Measurements from ENCODE around the gene FHIT. TPM values are rescaled to one million over a fixed set of nuclear protein-coding genes. Genes with fewer than 3 reads are reported as not detected.

FHIT gene
- total RNA-seq, 2 experiments from 2014 or later: 86.0 to 90.6 TPM

GRCh38 chr3:60243456-60243855 is 1007.8 kb downstream of the FHIT start:
- Histone ChIP-seq H3K4me3 (ENCODE audit: low read length) (no peak overlapping the region), H3K27me3 (ENCODE audit: control insufficient read depth in 1 of 2, insufficient read depth in 2 of 2, low read length in 2 of 2) (no peaks in the 10 kb centered on the region), H3K9me3 (ENCODE audit: control insufficient read depth in 1 of 2, insufficient read depth in 1 of 2, low read length in 2 of 2) (no peaks in the 10 kb centered on the region), H3K4me1 (ENCODE audit: insufficient read depth, low read length) (no peaks in the 10 kb centered on the region), H3K36me3 (ENCODE audit: insufficient read depth, low read length) (no peaks in the 10 kb centered on the region), H3K27ac (ENCODE audit: low read depth in 1 of 2, low read length in 2 of 2) (no peak overlapping the region)
- Mint-ChIP-seq H3K9me3 (no peaks in the 10 kb centered on the region), H3K27me3 (no peaks in the 10 kb centered on the region), H3K4me1 (ENCODE audit: low read depth) (peaks cover 5% of the 10 kb centered on the region), H3K27ac (no peak overlapping the region), H3K36me3 (ENCODE audit: low read depth) (no peaks in the 10 kb centered on the region), H3K4me3 (no peak overlapping the region)
- TF ChIP-seq, protein P1, sequence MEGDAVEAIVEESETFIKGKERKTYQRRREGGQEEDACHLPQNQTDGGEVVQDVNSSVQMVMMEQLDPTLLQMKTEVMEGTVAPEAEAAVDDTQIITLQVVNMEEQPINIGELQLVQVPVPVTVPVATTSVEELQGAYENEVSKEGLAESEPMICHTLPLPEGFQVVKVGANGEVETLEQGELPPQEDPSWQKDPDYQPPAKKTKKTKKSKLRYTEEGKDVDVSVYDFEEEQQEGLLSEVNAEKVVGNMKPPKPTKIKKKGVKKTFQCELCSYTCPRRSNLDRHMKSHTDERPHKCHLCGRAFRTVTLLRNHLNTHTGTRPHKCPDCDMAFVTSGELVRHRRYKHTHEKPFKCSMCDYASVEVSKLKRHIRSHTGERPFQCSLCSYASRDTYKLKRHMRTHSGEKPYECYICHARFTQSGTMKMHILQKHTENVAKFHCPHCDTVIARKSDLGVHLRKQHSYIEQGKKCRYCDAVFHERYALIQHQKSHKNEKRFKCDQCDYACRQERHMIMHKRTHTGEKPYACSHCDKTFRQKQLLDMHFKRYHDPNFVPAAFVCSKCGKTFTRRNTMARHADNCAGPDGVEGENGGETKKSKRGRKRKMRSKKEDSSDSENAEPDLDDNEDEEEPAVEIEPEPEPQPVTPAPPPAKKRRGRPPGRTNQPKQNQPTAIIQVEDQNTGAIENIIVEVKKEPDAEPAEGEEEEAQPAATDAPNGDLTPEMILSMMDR (IDR thresholded peaks at IDR 0.05): no peak
- ChIA-PET CTCF (no interaction called here), POLR2A (interaction anchor here (0.6 kb wide), 1 partner anchor 186 kb away, joined by 3 read pairs; no protein-coding TSS in a partner anchor)
- no peak for ATAC-seq (ENCODE audit: poor library complexity)
- DNase-seq: no peak
- intact Hi-C loops (cut with DNase I, micrococcal nuclease): no loop called here

DNA sequence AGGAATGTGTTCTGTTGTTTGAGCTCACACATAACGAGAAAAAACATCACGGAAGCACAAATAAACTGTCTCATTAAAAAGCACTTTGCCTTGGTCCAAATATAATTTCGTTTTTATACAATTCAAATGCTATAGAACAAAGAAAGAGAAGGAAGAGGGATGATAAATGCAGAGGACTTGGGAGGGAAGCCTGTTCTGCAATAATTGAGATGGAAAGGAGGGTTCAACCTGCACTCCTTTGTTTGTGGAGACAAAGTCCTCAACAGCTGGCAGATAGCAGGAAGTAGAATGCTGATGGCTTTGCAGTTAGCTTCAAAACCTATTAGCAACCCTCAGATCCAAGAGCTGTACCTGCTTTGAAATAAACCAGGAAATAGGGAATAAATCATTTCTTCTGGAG is 1010.8 kb downstream of the FHIT start:
- Mint-ChIP-seq H3K27ac (no peak overlapping the region), H3K27me3 (no peaks in the 10 kb centered on the region), H3K4me1 (ENCODE audit: low read depth) (peaks cover 5% of the 10 kb centered on the region), H3K4me3 (no peak overlapping the region), H3K36me3 (ENCODE audit: low read depth) (no peaks in the 10 kb centered on the region), H3K9me3 (no peaks in the 10 kb centered on the region)
- Histone ChIP-seq H3K9me3 (ENCODE audit: control insufficient read depth in 1 of 2, insufficient read depth in 1 of 2, low read length in 2 of 2) (no peaks in the 10 kb centered on the region), H3K4me3 (ENCODE audit: low read length) (no peak overlapping the region), H3K4me1 (ENCODE audit: insufficient read depth, low read length) (no peaks in the 10 kb centered on the region), H3K36me3 (ENCODE audit: insufficient read depth, low read length) (no peaks in the 10 kb centered on the region), H3K27me3 (ENCODE audit: control insufficient read depth in 1 of 2, insufficient read depth in 2 of 2, low read length in 2 of 2) (no peaks in the 10 kb centered on the region), H3K27ac (ENCODE audit: low read depth in 1 of 2, low read length in 2 of 2) (no peak overlapping the region)
- no peak for ATAC-seq (ENCODE audit: poor library complexity)
- TF ChIP-seq, protein P1 (IDR thresholded peaks at IDR 0.05): no peak
- no peak for DNase-seq
- ChIA-PET POLR2A (no interaction called here), CTCF (no interaction called here)
- intact Hi-C loops (cut with DNase I, micrococcal nuclease): no loop called here

DNA sequence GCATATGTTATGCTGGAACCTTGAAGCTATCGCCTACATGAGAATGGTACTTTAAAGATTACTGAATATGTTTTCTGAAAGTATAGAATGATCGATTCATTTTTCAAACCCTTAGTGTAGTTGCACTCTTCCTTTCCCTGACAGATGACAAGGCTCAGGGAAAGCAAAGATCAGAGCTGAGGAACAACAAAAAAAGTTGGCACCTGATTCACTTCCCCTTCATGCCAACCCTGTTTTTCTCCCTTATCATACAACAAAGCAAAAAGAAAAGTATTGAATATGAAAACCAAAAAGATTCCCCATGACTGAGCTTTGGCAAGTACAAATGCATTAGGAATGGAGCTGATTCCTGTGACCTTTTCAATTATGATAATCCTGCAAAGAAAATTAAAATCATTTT is 1012.7 kb downstream of the FHIT start:
- no peak overlapping the region for H3K27ac Mint-ChIP-seq
- TF ChIP-seq, protein P1 (IDR thresholded peaks at IDR 0.05): no peak
- CTCF ChIA-PET: no interaction called here

More for the DNA sequence above, 1012.7 kb downstream of the FHIT start:
- Histone ChIP-seq H3K36me3 (ENCODE audit: insufficient read depth, low read length) (no peaks in the 10 kb centered on the region), H3K9me3 (ENCODE audit: control insufficient read depth in 1 of 2, insufficient read depth in 1 of 2, low read length in 2 of 2) (peaks cover 0 to 4% of the 10 kb centered on the region in 2 experiments), H3K4me1 (ENCODE audit: insufficient read depth, low read length) (no peaks in the 10 kb centered on the region), H3K27me3 (ENCODE audit: control insufficient read depth in 1 of 2, insufficient read depth in 2 of 2, low read length in 2 of 2) (no peaks in the 10 kb centered on the region), H3K27ac (ENCODE audit: low read depth in 1 of 2, low read length in 2 of 2) (no peak overlapping the region), H3K4me3 (ENCODE audit: low read length) (no peak overlapping the region)
- DNase-seq (no peak), ATAC-seq (ENCODE audit: poor library complexity) (no peak)
- no peaks in the 10 kb centered on the region for H3K36me3 Mint-ChIP-seq (ENCODE audit: low read depth)
- peaks cover 5% of the 10 kb centered on the region for H3K4me1 Mint-ChIP-seq (ENCODE audit: low read depth)
- intact Hi-C loops (cut with DNase I, micrococcal nuclease): no loop called here
- no peaks in the 10 kb centered on the region for H3K9me3 Mint-ChIP-seq
- H3K4me3 Mint-ChIP-seq: no peak overlapping the region
- POLR2A ChIA-PET: no interaction called here
- no peaks in the 10 kb centered on the region for H3K27me3 Mint-ChIP-seq

Data from CD4-positive, alpha-beta T cell (primary cell).